Measurements from ENCODE around the gene MAGEL2.
A peak's percentile ranks its signal among the peaks of the same experiment; 100 is the strongest.

DNA sequence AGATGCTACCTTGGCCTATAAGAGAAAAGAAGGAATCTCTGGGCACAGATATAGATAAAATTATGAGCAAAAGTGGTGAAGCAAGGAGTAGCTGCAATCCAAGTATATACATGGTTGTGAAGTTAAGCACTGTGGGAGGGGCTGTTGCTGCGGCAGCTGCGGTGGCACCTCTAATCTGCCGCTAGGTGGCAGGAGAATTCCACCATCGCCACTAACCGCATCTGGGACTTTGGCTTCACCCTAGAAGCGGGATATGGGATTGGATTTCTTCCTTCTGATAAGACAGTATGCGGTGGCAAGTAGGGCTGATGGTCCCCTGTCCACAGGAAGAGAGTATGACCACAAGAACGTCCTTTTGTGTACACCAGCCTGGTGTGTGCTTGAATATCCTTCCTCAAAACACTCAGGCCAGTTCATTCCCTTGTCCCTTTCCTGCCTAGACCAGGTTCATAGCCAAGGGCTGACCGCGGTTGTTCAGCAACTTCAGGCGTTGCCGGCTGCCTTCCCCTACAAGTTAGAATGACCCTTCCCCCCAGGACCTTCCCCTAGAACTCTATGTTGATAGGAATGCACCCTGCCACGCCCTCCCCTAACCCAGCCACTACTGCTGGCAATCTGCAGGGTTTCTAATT is 5.1 kb downstream of the MAGEL2 start:
- TF ChIP-seq REST (IDR thresholded peaks at IDR 0.05; ENCODE audit: unreplicated experiment) (no peak), EZH2 (IDR thresholded peaks at IDR 0.05; ENCODE audit: low read depth, unreplicated experiment) (no peak), JUNB (IDR thresholded peaks at IDR 0.05; ENCODE audit: unreplicated experiment) (no peak), CREB1 (CRISPR knock-in tag; IDR thresholded peaks at IDR 0.05; ENCODE audit: low read depth) (no peak), NANOG (IDR thresholded peaks at IDR 0.05; ENCODE audit: borderline replicate concordance) (no peak), STAT1 (IDR thresholded peaks at IDR 0.05; ENCODE audit: unreplicated experiment) (no peak), ZNF114 (CRISPR knock-in tag; IDR thresholded peaks at IDR 0.05) (no peak), ZNF331 (CRISPR knock-in tag; IDR thresholded peaks at IDR 0.05; ENCODE audit: low read depth) (no peak)
- TF ChIP-seq, protein P1, sequence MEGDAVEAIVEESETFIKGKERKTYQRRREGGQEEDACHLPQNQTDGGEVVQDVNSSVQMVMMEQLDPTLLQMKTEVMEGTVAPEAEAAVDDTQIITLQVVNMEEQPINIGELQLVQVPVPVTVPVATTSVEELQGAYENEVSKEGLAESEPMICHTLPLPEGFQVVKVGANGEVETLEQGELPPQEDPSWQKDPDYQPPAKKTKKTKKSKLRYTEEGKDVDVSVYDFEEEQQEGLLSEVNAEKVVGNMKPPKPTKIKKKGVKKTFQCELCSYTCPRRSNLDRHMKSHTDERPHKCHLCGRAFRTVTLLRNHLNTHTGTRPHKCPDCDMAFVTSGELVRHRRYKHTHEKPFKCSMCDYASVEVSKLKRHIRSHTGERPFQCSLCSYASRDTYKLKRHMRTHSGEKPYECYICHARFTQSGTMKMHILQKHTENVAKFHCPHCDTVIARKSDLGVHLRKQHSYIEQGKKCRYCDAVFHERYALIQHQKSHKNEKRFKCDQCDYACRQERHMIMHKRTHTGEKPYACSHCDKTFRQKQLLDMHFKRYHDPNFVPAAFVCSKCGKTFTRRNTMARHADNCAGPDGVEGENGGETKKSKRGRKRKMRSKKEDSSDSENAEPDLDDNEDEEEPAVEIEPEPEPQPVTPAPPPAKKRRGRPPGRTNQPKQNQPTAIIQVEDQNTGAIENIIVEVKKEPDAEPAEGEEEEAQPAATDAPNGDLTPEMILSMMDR (conservative IDR thresholded peaks at IDR 0.05; ENCODE audit: low read depth in 2 of 2) = peak; percentile 86 to 94
